Calu3 (cell line): ENCODE results near the gene ZFAND6. TPM values are rescaled to one million over a fixed set of nuclear protein-coding genes. Genes with fewer than 3 reads are reported as not detected.

Experiments used
- BruUV-seq: library from RNA; stranded (reverse); fragments of 400-500 nt; replicated peaks from 2 replicates; lab custom pipeline; 2021; lab: Mats Ljungman, UMichigan
- CTCF ChIA-PET: fragments of 300-600 bp; sonication (Branson Sonifier 250); formaldehyde crosslinking; loops from one replicate; lab custom pipeline; 2022; ENCODE audit warnings: antibody characterized with exemption; lab: Charles Lee
- DNase-seq: peaks from one replicate; pipeline ENCODE4 v3.0.0; 2022
- H3K27ac Mint-ChIP-seq: one replicate; pipeline ENCODE4 v1.8.0; 2022; ENCODE audit warnings: mixed read lengths; ENCODE audit not compliant: unreplicated experiment
- H3K27me3 Mint-ChIP-seq: one replicate; pipeline ENCODE4 v1.8.0; 2022; ENCODE audit warnings: mixed read lengths; ENCODE audit not compliant: unreplicated experiment
- H3K36me3 Mint-ChIP-seq: one replicate; pipeline ENCODE4 v1.8.0; 2022; ENCODE audit warnings: mild to moderate bottlenecking, moderate library complexity, mixed read lengths; ENCODE audit not compliant: insufficient read depth, unreplicated experiment
- H3K4me1 Mint-ChIP-seq: one replicate; pipeline ENCODE4 v1.8.0; 2022; ENCODE audit warnings: mild to moderate bottlenecking, low read depth, mixed read lengths; ENCODE audit not compliant: unreplicated experiment
- H3K4me3 Mint-ChIP-seq: one replicate; pipeline ENCODE4 v1.8.0; 2022; ENCODE audit warnings: mild to moderate bottlenecking, low read depth, moderate library complexity, mixed read lengths; ENCODE audit not compliant: unreplicated experiment
- H3K9me3 Mint-ChIP-seq: one replicate; pipeline ENCODE4 v1.8.0; 2022; ENCODE audit warnings: low read depth, mixed read lengths; ENCODE audit not compliant: unreplicated experiment
- CTCF ChIP-seq: fragments of 200-600 bp; IDR thresholded peaks from one replicate; pipeline ENCODE4 v1.8.0; 2022; ENCODE audit warnings: antibody characterized with exemption; ENCODE audit not compliant: unreplicated experiment
- intact Hi-C: fragments of 100-400 bp; cut with micrococcal nuclease; formaldehyde crosslinking; loops from one replicate; pipeline ENCODE4 v1.10.0; 2022; ENCODE audit not compliant: unreplicated experiment
- total RNA-seq: library from RNA; stranded (reverse); gene quantifications from 2 replicates; pipeline ENCODE4 v1.2.3, GENCODE V29; 2022

Gene ZFAND6
- total RNA-seq, 1 experiment from 2014 or later: 87.5 TPM

GRCh38 chr15:80076321-80077318, 17.1 kb downstream of the ZFAND6 start:
- BruUV-seq: no TSS peak
- Mint-ChIP-seq H3K27ac (no peak overlapping the region), H3K27me3 (no peaks in the 10 kb centered on the region), H3K4me3 (no peak overlapping the region), H3K4me1 (peaks cover 12% of the 10 kb centered on the region), H3K9me3 (no peaks in the 10 kb centered on the region), H3K36me3 (peaks cover 6% of the 10 kb centered on the region)
- CTCF ChIA-PET: interaction anchor here (0.6 to 0.7 kb wide), 2 partner anchors 8 to 14 kb away, joined by 3 to 4 read pairs; no protein-coding TSS in a partner anchor
- DNase-seq: no peak
- intact Hi-C loops: loop anchor here (10.0 kb wide), 1 partner anchor 62 kb away; no protein-coding TSS in a partner anchor
- no peak for TF ChIP-seq CTCF

GRCh38 chr15:80081390-80081789, 21.9 kb downstream of the ZFAND6 start:
- TF ChIP-seq CTCF: no peak
- Mint-ChIP-seq H3K27me3 (no peaks in the 10 kb centered on the region), H3K4me3 (no peak overlapping the region), H3K9me3 (no peaks in the 10 kb centered on the region), H3K4me1 (peaks cover 12% of the 10 kb centered on the region), H3K27ac (no peak overlapping the region), H3K36me3 (no peaks in the 10 kb centered on the region)
- no TSS peak for BruUV-seq
- no peak for DNase-seq
- intact Hi-C loops: loop anchor here (10.0 kb wide), 1 partner anchor 233 kb away; no protein-coding TSS in a partner anchor
- CTCF ChIA-PET: interaction anchor here (0.9 kb wide), 1 partner anchor 9 kb away, joined by 4 read pairs; no protein-coding TSS in a partner anchor

DNA sequence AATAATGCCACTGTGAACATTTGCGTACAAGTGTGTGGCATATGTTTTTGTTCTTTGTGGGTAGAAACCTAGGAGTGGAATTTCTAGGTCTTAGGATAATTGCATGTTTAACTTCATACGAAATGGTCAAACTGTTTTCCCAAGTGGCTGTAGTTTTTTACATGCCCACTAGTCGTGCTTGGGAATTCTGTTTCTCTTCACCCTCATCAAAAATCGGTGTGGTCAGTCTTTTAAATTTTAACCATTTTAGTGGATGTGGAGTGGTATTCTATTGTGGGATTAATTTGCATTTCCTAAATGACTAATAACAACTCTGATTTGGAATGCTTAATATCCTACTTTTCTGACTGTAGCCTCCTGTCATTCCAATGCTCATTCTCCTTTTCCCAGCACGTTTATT, 27.6 kb downstream of the ZFAND6 start:
- Mint-ChIP-seq H3K27me3 (no peaks in the 10 kb centered on the region), H3K27ac (no peak overlapping the region), H3K9me3 (no peaks in the 10 kb centered on the region), H3K4me3 (no peak overlapping the region), H3K4me1 (peaks cover 5% of the 10 kb centered on the region), H3K36me3 (no peaks in the 10 kb centered on the region)
- intact Hi-C loops: loop anchor here (10.0 kb wide), 1 partner anchor 228 kb away; no protein-coding TSS in a partner anchor
- TF ChIP-seq CTCF: no peak
- CTCF ChIA-PET: interaction anchor here (0.5 kb wide), 1 partner anchor 9 kb away, joined by 7 read pairs; no protein-coding TSS in a partner anchor
- BruUV-seq: no TSS peak
- no peak for DNase-seq

GRCh38 chr15:80090041-80090440, 30.6 kb downstream of the ZFAND6 start:
- Mint-ChIP-seq H3K9me3 (no peaks in the 10 kb centered on the region), H3K4me3 (no peak overlapping the region), H3K36me3 (peaks cover 6% of the 10 kb centered on the region), H3K27me3 (no peaks in the 10 kb centered on the region), H3K4me1 (peaks cover 18% of the 10 kb centered on the region), H3K27ac (no peak overlapping the region)
- BruUV-seq: no TSS peak
- intact Hi-C loops: no loop called here
- TF ChIP-seq CTCF: no peak
- DNase-seq: no peak
- CTCF ChIA-PET: interaction anchor here (1.1 kb wide), 1 partner anchor 15 kb away, joined by 3 read pairs; no protein-coding TSS in a partner anchor
